Astrocyte of the spinal cord (primary cell): Measurements from ENCODE around the gene KANK2.
A peak's percentile ranks its signal among the peaks of the same experiment; 100 is the strongest.
"Not testable (repeated sequence)": the region's sequence is repeated elsewhere in the genome, so short reads cannot be mapped to it uniquely, and the experiment has no call there.

Experiments used
- DNase-seq: peaks from one replicate; pipeline ENCODE4 v3.0.0; 2011; ENCODE audit warnings: low read depth, low spot score
- H3K4me3 ChIP-seq: 2 replicates; pipeline ENCODE4 v1.5.1; 2011; ENCODE audit warnings: low read depth, mild to moderate bottlenecking, low read length, moderate library complexity
- in situ Hi-C: cut with HindIII; loops from 2 replicates; pipeline ENCODE4 v1.10.0; 2017; ENCODE audit warnings: low sequenced_read_pairs
- TF ChIP-seq, protein P1 (sequence below): IDR thresholded peaks from 2 replicates; pipeline ENCODE4 v1.5.1; 2012; ENCODE audit warnings: low read depth, mild to moderate bottlenecking, low read length, inconsistent platforms

Gene KANK2

DNA sequence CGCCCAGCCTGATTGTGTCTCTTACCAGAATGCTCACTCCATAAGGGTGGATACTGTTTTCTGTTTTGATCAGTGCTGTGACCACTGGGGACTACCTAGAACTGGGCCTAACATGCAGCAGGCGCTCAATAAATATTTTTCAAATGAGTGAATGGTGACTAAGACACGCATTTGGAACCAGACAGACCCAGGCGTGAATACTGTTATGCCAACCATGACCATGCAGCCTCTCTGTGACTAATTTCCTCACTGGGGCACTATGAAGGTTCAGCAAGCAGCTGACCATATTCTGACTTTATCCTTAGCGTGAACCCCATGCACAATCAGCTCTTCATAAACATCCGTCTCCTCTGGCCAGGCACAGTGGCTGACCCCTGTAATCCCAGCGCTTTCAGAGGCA lies 28.8 kb downstream of the KANK2 start:
- TF ChIP-seq, protein P1, sequence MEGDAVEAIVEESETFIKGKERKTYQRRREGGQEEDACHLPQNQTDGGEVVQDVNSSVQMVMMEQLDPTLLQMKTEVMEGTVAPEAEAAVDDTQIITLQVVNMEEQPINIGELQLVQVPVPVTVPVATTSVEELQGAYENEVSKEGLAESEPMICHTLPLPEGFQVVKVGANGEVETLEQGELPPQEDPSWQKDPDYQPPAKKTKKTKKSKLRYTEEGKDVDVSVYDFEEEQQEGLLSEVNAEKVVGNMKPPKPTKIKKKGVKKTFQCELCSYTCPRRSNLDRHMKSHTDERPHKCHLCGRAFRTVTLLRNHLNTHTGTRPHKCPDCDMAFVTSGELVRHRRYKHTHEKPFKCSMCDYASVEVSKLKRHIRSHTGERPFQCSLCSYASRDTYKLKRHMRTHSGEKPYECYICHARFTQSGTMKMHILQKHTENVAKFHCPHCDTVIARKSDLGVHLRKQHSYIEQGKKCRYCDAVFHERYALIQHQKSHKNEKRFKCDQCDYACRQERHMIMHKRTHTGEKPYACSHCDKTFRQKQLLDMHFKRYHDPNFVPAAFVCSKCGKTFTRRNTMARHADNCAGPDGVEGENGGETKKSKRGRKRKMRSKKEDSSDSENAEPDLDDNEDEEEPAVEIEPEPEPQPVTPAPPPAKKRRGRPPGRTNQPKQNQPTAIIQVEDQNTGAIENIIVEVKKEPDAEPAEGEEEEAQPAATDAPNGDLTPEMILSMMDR = no peak
- peak; percentile 93 for DNase-seq
- in situ Hi-C loops = no loop called here
- no peak overlapping the region for H3K4me3 ChIP-seq

- no peak for DNase-seq
- H3K4me3 ChIP-seq = no peak overlapping the region
- TF ChIP-seq, protein P1 = no peak
- in situ Hi-C loops = no loop called here
Measured at GRCh38 chr19:11166281-11167142, 30.8 kb downstream of the KANK2 start.

GRCh38 chr19:11165486-11166030 lies 31.8 kb downstream of the KANK2 start:
- no peak overlapping the region for H3K4me3 ChIP-seq
- DNase-seq = peak; percentile 14
- TF ChIP-seq, protein P1 = no peak
- in situ Hi-C loops = no loop called here

- TF ChIP-seq, protein P1 = no peak
- in situ Hi-C loops = no loop called here
- peak; percentile 96 for DNase-seq
Measured at GRCh38 chr19:11164879-11165406, 32.4 kb downstream of the KANK2 start.

DNA sequence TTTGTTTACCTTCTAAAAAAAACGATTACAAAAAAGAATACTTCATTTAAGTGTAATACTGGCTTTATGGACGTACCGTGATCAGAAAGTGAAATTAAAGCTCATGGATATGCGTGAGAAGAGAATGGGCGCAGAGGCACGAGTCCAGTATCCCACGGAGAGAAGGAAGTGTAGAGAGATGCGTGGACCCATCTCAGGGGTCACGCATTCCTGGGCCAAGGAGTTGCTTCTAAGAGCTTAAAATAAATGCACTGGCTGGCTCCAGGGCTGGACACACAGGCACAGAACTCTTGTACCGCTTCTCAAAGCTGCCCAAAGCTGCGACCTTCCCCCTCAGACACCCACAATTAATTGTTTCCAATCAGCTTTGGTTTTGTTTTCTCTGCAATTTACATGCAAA lies 33.0 kb downstream of the KANK2 start:
- DNase-seq = no peak
- H3K4me3 ChIP-seq = peak overlapping the region; percentile 15
- TF ChIP-seq, protein P1 = no peak
- in situ Hi-C loops = no loop called here

More at GRCh38 chr19:11164879-11165406, 32.4 kb downstream of the KANK2 start:
- H3K4me3 ChIP-seq = peak overlapping the region; percentile 15

DNA sequence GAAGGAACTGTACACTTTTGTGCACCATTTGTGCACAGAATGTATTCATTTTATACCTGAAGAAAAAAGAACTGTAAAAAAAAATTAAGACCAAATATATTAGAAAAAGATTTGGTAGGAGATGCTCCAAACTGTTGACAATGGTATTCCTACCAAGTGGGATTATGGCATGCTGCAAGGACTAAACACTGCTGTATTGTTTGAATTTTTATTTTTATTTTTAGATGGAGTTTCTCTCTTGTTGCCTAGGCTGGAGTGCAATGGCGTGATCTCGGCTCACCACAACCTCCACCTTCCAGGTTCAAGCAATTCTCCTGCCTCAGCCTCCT lies 36.9 kb downstream of the KANK2 start:
- in situ Hi-C loops, H3K4me3 ChIP-seq, DNase-seq: not testable (repeated sequence)
